ENCODE measurements around the gene VGF.

VGF gene

GRCh38 chr7:101185258-101185839 lies 20.0 kb upstream of the VGF start:
- no peak for DNase-seq

GRCh38 chr7:101180130-101180755 lies 14.9 kb upstream of the VGF start, which contains the start of gene NAT16:
TSS of gene NAT16 (minus strand) at chr7:101180293. CDS start at chr7:101174807, 5,486 bp downstream.
- no peak for DNase-seq

- DNase-seq: no peak
These were observed 14.3 kb upstream of the VGF start for GRCh38 chr7:101179713-101180112.

- DNase-seq: no peak
These were observed 13.7 kb upstream of the VGF start for GRCh38 chr7:101179117-101179516.

GRCh38 chr7:101177644-101178043 lies 12.3 kb upstream of the VGF start:
- no peak for DNase-seq

GRCh38 chr7:101175664-101176063 lies 10.3 kb upstream of the VGF start:
- no peak for DNase-seq

GRCh38 chr7:101174322-101174854 lies 9.0 kb upstream of the VGF start:
- no peak for DNase-seq

GRCh38 chr7:101173752-101174244 lies 8.4 kb upstream of the VGF start:
- DNase-seq: no peak

GRCh38 chr7:101172854-101173751 lies 7.7 kb upstream of the VGF start:
- no peak for DNase-seq

- DNase-seq: no peak
These were observed 6.9 kb upstream of the VGF start for GRCh38 chr7:101172005-101172853.

- DNase-seq: no peak
These were observed 6.1 kb upstream of the VGF start for GRCh38 chr7:101171442-101171837.

GRCh38 chr7:101170617-101171441 lies 5.5 kb upstream of the VGF start:
- DNase-seq: no peak

GRCh38 chr7:101169838-101170551 lies 4.6 kb upstream of the VGF start:
- peak; percentile 18 to 24 for DNase-seq

GRCh38 chr7:101169110-101169837 lies 3.9 kb upstream of the VGF start:
- DNase-seq: no peak

- no peak for DNase-seq
These were observed 3.2 kb upstream of the VGF start for GRCh38 chr7:101168412-101169049.

GRCh38 chr7:101167645-101168411 lies 2.5 kb upstream of the VGF start:
- DNase-seq: no peak

- no peak for DNase-seq
These were observed 1.7 kb upstream of the VGF start for GRCh38 chr7:101166909-101167644.

GRCh38 chr7:101166648-101166908 lies 1.2 kb upstream of the VGF start:
- DNase-seq: no peak
